Psoas muscle (tissue), 8 donors: ENCODE results near the gene ATAD2B. TPM values are rescaled to one million over a fixed set of nuclear protein-coding genes. Genes with fewer than 3 reads are reported as not detected.

Experiments used
- ATAC-seq, 4 donors: fragments of 200-7000 bp; cut with Tn5 transposase; one replicate each; pipeline ENCODE4 v1.9.1; 2020; ENCODE audit warnings: moderate library complexity in 3 of 4, mild to moderate bottlenecking in 2 of 4
- DNase-seq, 2 donors: peaks; one replicate each; pipeline ENCODE4 v3.0.0-alpha.2; 2020
- H3K27ac ChIP-seq: fragments of 200-600 bp; one replicate; pipeline ENCODE4 v1.8.0; 2022
- H3K27me3 ChIP-seq, 3 donors: fragments of 200-600 bp in 1 of 3; one replicate each; pipeline versions ENCODE4 v1.6.1 to v1.8.0; 2013 to 2022; ENCODE audit warnings: low read length in 2 of 3, mild to moderate bottlenecking in 2 of 3, moderate library complexity in 1 of 3; ENCODE audit not compliant: insufficient read depth in 3 of 3
- H3K36me3 ChIP-seq, 2 donors: fragments of 200-600 bp in 1 of 2; one replicate each; pipeline versions ENCODE4 v1.6.1 to v1.8.0; 2013 to 2022; ENCODE audit warnings: low read depth in 1 of 2, mild to moderate bottlenecking in 1 of 2, moderate library complexity in 1 of 2; ENCODE audit not compliant: insufficient read depth in 1 of 2
- H3K4me1 ChIP-seq: fragments of 200-600 bp; one replicate; pipeline ENCODE4 v1.8.0; 2022
- H3K4me3 ChIP-seq: fragments of 200-600 bp; one replicate; pipeline ENCODE4 v1.8.0; 2022; ENCODE audit warnings: mild to moderate bottlenecking
- H3K9me3 ChIP-seq: fragments of 200-600 bp; one replicate; pipeline ENCODE4 v1.8.0; 2022
- CTCF ChIP-seq: fragments of 200-600 bp; IDR thresholded peaks from one replicate; pipeline ENCODE4 v1.8.0; 2022; ENCODE audit warnings: antibody characterized with exemption
- WGBS, 3 donors: extraction: QIAGEN DNeasy Blood & Tissue Kit; methylation state at CpG; one replicate each; pipeline versions ENCODE4 v1.1.6 to v1.1.7; 2013; 5-methylcytosine and 5-hydroxymethylcytosine counted together
- intact Hi-C, 2 donors: fragments of 100-400 bp; cut with DNase I; formaldehyde crosslinking; loops; one replicate each; pipeline versions ENCODE4 v1.11.0 to v1.14.2; 2022
- polyA plus RNA-seq, 3 donors: library from polyadenylated mRNA; stranded (reverse); fragments of 200-250 nt; gene quantifications; one replicate each; pipeline ENCODE4 v1.2.3, GENCODE V29; 2013
- total RNA-seq, 4 donors: library from RNA; stranded (reverse); fragmentation: NEBNext Ultra II Directional in 2 of 4; extraction: Animal tissue kit (Norgen Biotek cat#: 25700) in 2 of 4; gene quantifications; one replicate each; pipeline versions ENCODE4 v1.2.1 to v1.2.4, GENCODE V29; 2021 to 2023
- donor health status: healthy with polysubstance abuse.
- donor health status: DM: no; HTN: no; CAD: no; lungs with moderate emphysema.
- donor health status: Bipolar disorder and iron deficiency.
- donor health status: healthy.
- donor health status: DM: yes; HTN: yes; CAD: no.
- donor health status: DM: no; HTN: no; CAD: no.
- donor health status: DM: no; HTN: no; CAD: no.
- donor health status: DM: yes; HTN: yes; CAD: no.

The ATAD2B gene
- total and polyA plus RNA-seq, 7 donors, result 2.6 to 12.5 (median 7.7) TPM

- 68 to 80% (median 74%) methylated on average over 7 of the region's 7 CpGs for WGBS, 3 donors
- intact Hi-C loops, result no loop called here
- H3K9me3 ChIP-seq, result no peaks in the 10 kb centered on the region
- H3K4me3 ChIP-seq, result no peak overlapping the region
- H3K36me3 ChIP-seq, result peaks cover 0 to 25% of the 10 kb centered on the region in 2 donors
- DNase-seq, result no peak
- no peak overlapping the region for H3K27ac ChIP-seq
- TF ChIP-seq CTCF, result no peak
- H3K27me3 ChIP-seq, result no peaks in the 10 kb centered on the region
- peak; percentile 25 to 51 (median 38) for ATAC-seq
- no peaks in the 10 kb centered on the region for H3K4me1 ChIP-seq
These were observed 214.8 kb downstream of the ATAD2B start for GRCh38 chr2:23711979-23712755.

GRCh38 chr2:23709311-23709710, 217.6 kb downstream of the ATAD2B start:
- no peaks in the 10 kb centered on the region for H3K9me3 ChIP-seq
- ATAC-seq (no peak), DNase-seq (no peak)
- no peak overlapping the region for H3K4me3 ChIP-seq
- no peaks in the 10 kb centered on the region for H3K4me1 ChIP-seq
- no peaks in the 10 kb centered on the region for H3K27me3 ChIP-seq
- TF ChIP-seq CTCF, result no peak
- H3K36me3 ChIP-seq, result peaks cover 0 to 52% of the 10 kb centered on the region in 2 donors
- H3K27ac ChIP-seq, result no peak overlapping the region
- intact Hi-C loops, result no loop called here
- WGBS, 3 donors, result 93 to 94% (median 94%) methylated on average over 8 of the region's 8 CpGs

- Histone ChIP-seq H3K9me3 (no peaks in the 10 kb centered on the region), H3K4me1 (no peaks in the 10 kb centered on the region), H3K27me3 (no peaks in the 10 kb centered on the region), H3K27ac (no peak overlapping the region), H3K4me3 (no peak overlapping the region), H3K36me3 (peaks cover 0 to 57% of the 10 kb centered on the region in 2 donors)
- DNase-seq (no peak), ATAC-seq (no peak)
- no peak for TF ChIP-seq CTCF
- WGBS, 3 donors, result 89 to 99% (median 99%) methylated on average over 6 of the region's 6 CpGs
- intact Hi-C loops, result no loop called here
These were observed 218.2 kb downstream of the ATAD2B start for GRCh38 chr2:23708771-23709170.

GRCh38 chr2:23707096-23707495, 219.8 kb downstream of the ATAD2B start:
- ATAC-seq, result no peak
- H3K4me3 ChIP-seq, result no peak overlapping the region

More at GRCh38 chr2:23707096-23707495, 219.8 kb downstream of the ATAD2B start:
- no peak overlapping the region for H3K27ac ChIP-seq
- WGBS, 3 donors, result 86 to 90% (median 87%) methylated on average over 9 of the region's 9 CpGs
- H3K36me3 ChIP-seq, result peaks cover 0 to 61% of the 10 kb centered on the region in 2 donors
- intact Hi-C loops, result no loop called here
- TF ChIP-seq CTCF, result no peak
- H3K4me1 ChIP-seq, result no peaks in the 10 kb centered on the region
- no peaks in the 10 kb centered on the region for H3K9me3 ChIP-seq
- no peaks in the 10 kb centered on the region for H3K27me3 ChIP-seq
- no peak for DNase-seq
